ENCODE results near the gene SUCLG1.
A peak's percentile ranks its signal among the peaks of the same experiment; 100 is the strongest.
"Not testable (repeated sequence)": the region's sequence is repeated elsewhere in the genome, so short reads cannot be mapped to it uniquely, and the experiment has no call there.

SUCLG1 gene

GRCh38 chr2:84459018-84459943 lies at the start of gene SUCLG1:
SUCLG1 (minus strand) TSS chr2:84459280; CDS start chr2:84459269, 11 bp downstream.
- peak; percentile 88 for DNase-seq

GRCh38 chr2:84498150-84498799 lies 39.2 kb upstream of the SUCLG1 start:
- DNase-seq, result no peak

DNA sequence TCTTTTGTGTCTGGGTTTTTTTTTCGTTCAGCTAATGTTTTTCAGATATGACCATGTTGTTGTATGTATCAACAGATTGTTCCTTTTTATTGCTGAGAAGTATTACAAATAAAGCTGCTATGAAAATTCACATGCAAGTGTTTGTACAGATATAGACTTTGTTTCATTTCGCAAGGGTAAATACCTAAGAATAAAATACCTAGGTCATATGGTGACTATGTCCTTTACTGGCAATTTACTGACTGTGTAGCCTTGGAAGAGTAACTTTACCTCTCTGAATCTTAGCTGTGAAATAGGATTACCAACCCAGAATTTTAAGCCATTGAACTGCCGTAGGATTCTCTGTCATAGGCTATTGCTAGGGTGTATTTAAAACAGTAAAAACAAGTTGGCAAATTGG lies 38.2 kb upstream of the SUCLG1 start:
- no peak for DNase-seq

GRCh38 chr2:84496386-84496785 lies 37.3 kb upstream of the SUCLG1 start:
- no peak for DNase-seq

DNA sequence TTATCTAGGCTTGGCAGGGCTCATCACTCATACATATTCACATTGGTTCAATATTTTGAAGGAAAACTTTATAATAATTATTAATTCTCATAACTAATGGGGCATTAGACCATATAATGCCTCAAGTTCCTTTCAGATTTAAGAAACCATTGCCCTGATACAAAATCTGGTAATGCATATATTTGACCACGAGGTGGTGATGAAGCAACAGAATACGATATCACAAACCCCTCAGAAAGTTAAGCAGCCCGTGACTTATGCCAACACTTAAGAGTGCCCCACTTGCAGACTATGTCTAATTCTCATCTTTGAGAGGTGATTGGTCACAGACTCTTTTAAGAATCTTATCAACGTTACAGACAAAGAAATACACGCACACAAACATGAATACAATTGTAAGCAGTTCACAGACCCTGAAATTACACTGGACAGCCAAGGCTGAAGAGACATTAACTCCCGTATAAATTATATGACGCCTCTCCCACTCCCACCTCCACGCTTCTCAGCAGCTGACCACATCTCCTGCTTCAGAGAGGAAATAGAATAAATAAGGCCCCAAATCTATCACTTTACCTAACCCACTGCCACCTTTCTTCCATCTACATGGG lies 36.6 kb upstream of the SUCLG1 start:
- peak; percentile 71 for DNase-seq

- DNase-seq, result no peak
Measured at GRCh38 chr2:84494070-84494469, 35.0 kb upstream of the SUCLG1 start.

GRCh38 chr2:84493514-84493913 lies 34.4 kb upstream of the SUCLG1 start:
- no peak for DNase-seq

DNA sequence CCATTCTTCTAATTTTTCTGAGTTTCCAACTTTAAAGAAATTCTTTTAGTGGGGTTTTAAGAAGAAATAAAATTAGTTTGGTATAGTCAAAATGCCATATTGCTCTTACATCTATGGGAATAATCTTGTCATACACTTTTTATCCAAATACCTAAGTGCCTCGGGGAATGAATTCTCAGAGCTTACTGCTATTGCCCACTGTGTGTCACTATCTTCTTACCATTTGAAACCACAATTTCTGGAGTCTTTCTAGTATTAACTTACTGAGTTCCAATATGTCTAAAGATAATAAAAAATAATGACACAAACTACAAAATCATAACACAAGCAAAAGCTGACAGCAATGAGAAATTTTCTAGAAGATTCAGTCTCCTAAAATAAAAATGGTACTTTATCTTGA lies 33.5 kb upstream of the SUCLG1 start:
- no peak for DNase-seq

DNA sequence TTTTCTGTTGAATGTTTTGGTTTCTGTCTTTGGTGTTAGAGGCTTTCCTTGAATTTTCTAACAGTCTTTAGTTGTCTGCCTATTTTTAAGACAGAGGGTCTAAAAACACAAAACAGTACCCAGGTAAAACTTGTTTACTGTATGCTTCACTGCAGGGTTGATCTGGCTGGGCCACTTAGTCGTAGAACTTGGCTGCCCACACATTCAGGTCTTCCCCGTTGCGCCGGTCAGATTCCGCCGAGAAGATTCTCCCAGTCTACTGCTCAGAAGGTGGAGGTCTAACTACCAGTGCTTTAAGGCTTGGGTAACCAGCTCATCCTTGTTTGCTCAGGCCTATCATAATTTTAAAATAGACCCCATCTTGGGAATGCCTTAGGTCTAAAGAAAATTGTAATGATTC lies 32.7 kb upstream of the SUCLG1 start:
- no peak for DNase-seq

DNA sequence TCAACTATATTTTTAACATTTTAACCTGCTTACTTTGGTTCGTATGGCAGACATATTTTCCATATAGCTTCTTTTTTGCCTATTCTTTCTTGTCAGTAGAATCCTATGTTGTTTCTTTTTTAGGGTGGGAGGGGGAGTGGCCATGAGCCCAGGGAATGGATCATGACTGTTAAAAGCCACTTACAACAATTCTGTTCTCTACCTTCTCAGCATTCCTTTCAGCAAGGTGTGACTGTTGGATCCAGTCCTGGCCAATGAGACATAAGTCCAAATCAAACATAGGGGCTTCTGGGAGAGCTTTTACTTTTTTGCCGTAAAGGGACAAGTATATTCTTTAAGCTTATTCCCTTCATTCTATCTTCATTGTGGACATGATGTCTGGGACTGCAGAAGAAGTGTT lies 32.2 kb upstream of the SUCLG1 start:
- DNase-seq, result no peak

DNA sequence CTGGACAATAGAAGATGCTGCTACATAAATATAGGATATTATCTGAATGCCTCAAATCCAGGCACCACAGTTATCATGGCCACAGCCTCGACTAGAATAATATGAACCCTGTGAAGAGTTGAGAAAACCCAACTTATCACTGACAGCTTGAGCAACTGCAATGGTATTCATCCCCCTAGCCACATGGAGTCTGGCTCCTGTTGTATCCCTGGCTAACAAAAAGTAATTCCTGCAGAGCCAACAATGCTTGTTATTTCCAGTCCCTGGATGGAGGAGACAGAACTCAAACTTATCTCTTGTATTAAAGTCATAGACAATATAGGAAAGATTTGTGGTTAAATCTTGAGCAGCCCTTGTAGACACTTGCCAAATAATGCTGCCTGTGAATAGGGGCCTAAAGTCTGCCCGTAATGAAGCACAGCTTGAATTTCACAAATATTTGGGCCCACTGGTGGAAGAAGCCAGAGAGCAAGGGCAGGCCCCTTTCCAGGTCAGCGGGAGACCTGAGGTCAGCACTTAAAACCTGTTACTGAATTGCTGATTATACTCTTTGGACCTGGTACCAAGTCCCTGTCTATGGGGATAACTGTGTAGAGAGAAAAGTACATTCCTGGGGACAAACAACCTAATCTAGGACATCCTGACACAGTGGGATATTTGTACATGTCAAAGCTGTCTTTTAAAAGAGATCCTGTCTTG lies 28.4 kb upstream of the SUCLG1 start:
- no peak for DNase-seq

- DNase-seq, result peak; percentile 90
Measured at GRCh38 chr2:84486441-84487115, 27.5 kb upstream of the SUCLG1 start.

DNA sequence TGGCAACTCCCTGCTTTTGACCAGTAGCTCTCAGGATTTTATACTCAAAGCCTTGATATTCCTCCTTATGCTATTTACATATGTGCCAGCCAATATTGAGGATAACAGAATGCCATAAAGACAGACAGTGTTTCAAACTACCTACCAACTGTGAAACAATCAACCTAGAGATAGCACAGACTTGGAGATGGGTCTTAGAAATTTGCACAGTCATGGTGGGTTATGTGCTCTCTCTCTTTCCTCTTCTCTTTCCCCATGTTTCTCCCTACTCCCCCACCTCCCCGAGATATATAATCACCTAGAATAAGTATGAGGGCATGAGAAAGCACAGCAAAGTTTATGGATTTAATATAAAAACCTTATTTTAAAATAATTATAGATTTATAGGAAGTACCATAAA lies 24.2 kb upstream of the SUCLG1 start:
- no peak for DNase-seq

DNA sequence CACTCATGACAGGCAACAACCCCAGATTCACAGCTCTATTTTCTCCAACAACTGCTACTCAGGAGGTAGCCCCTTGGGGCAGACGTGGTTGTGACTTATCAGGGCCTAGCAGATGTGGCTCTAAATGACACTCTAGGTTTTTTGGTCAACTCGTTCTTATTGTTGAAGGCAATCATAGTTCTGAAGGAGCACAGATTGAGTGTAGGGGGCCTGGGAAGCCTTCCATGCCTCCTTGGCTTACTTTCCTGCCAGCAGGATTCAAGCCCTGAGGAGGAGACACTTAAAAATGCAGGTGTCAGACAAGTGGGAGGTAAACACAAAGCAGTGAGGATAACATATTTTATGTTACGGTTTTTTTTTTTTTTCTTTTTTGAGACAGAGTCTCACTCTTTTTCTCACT lies 23.5 kb upstream of the SUCLG1 start:
- no peak for DNase-seq

GRCh38 chr2:84481702-84482101 lies 22.6 kb upstream of the SUCLG1 start:
- DNase-seq, result no peak

GRCh38 chr2:84478867-84479266 lies 19.8 kb upstream of the SUCLG1 start:
- DNase-seq, result no peak

DNA sequence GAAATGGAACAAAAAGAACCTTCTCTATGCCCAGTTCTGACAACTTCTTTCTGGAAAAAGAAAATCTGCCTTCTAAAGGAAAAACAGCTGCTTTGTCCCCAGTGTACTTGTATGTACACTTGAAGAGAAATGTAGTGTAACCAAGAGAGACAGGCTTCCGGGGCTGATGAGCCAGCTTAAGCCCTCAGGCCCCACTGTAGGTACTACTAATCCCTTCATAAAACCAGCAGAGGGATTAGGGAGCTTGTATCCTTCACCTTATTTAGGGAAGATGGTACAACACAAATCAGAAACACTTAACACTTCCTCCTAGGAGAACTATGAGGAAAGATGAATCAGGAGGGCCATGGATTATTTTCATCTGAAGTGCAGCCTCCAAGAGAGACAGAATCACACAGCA lies 18.8 kb upstream of the SUCLG1 start:
- DNase-seq, result peak; percentile 7

- DNase-seq, result no peak
Measured at GRCh38 chr2:84474176-84474575, 15.1 kb upstream of the SUCLG1 start.

DNA sequence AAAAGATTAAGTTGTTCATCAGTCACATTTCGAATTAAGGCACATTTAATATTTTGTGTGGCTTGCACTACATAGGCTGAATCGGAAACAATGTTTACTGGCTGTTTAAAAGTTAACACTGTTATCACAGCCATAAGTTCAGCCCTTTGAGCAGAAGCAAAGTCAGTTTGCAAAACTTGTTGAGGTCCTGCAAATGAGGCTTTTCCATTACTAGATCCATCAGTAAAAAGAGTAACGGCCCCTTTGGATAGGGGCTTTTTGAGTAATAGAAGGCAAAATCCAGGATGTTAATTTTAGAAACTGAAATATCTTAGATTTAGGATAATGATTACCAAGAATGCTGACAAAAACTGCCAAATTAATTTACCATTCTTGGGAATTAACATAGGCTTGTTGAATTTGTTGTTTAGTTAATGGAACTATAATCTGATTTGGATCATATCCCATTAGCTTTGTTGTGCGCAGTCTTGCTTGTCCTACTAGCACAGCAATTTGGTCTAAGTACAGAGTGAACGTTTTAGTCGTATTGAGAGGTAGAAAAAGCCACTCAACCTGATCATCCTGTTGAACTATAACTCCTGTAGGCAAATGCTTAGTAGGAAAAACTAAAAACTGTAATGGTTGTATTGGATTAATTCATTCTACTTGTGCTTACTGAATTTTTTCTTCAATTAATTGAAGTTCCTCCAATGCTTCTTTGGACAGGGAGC lies 13.9 kb upstream of the SUCLG1 start:
- DNase-seq, result no peak

- not testable (repeated sequence) for DNase-seq
Measured at GRCh38 chr2:84472423-84472822, 13.3 kb upstream of the SUCLG1 start.

GRCh38 chr2:84467389-84467788 lies 8.3 kb upstream of the SUCLG1 start:
- DNase-seq, result no peak

DNA sequence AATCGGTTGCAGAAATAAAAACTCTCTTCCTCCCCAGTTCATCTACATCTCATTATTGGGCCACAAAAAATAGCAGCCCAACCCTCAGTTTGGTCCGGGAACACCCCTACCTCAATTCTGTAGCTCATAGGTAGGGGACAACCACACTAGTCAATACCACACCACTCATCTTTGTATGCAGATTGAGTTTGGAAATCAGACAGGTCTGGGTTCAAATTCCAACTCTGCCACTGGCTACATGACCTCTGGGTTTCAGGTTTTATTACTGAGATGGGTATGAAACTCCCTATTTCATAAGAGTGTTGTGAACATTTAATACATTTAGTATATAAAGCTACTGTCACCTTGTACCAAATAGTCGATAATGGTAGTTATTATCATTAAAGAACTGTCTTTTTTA lies 2.2 kb upstream of the SUCLG1 start:
- no peak for DNase-seq
